22Rv1 (cell line): Measurements from ENCODE around the gene HBZ.

Experiments
- ZFX ChIP-seq: fragments of 450-650 bp; IDR thresholded peaks from 2 replicates; pipeline ENCODE4 v1.6.1; 2017; ENCODE audit warnings: antibody characterized with exemption, borderline replicate concordance
- TF ChIP-seq, protein P1 (sequence below): fragments of 450-650 bp; IDR thresholded peaks from 2 replicates; pipeline ENCODE4 v1.5.1; 2017; ENCODE audit warnings: mild to moderate bottlenecking

DNA sequence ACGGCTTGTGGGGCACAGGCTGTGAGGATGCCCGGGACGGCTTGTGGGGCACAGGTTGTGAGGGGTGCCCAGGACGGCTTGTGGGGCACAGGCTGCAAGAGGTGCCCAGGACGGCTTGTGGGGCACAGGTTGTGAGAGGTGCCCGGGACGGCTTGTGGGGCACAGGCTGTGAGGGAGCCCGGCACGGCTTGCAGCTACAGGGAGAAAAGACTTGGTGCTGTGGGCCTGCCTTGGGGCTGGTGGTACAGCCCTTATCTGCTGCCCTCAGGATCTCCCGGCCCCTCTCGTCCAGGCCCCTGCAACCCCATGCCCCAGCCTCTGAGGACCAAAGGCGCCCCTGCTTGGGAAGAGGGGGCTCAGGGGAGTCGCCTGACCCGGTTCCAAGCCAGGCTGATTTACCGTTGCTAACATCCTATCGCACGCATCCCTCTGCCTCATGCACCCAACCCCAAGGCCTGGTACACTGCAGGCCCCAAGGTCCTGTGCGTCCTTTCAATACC lies 8.3 kb downstream of the HBZ start:
- TF ChIP-seq, protein P1, sequence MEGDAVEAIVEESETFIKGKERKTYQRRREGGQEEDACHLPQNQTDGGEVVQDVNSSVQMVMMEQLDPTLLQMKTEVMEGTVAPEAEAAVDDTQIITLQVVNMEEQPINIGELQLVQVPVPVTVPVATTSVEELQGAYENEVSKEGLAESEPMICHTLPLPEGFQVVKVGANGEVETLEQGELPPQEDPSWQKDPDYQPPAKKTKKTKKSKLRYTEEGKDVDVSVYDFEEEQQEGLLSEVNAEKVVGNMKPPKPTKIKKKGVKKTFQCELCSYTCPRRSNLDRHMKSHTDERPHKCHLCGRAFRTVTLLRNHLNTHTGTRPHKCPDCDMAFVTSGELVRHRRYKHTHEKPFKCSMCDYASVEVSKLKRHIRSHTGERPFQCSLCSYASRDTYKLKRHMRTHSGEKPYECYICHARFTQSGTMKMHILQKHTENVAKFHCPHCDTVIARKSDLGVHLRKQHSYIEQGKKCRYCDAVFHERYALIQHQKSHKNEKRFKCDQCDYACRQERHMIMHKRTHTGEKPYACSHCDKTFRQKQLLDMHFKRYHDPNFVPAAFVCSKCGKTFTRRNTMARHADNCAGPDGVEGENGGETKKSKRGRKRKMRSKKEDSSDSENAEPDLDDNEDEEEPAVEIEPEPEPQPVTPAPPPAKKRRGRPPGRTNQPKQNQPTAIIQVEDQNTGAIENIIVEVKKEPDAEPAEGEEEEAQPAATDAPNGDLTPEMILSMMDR, result no peak
- TF ChIP-seq ZFX, result no peak
